ENCODE results near the gene ATF4. TPM values are rescaled to one million over a fixed set of nuclear protein-coding genes. Genes with fewer than 3 reads are reported as not detected.
"Not testable (repeated sequence)": the region's sequence is repeated elsewhere in the genome, so short reads cannot be mapped to it uniquely, and the experiment has no call there.

The ATF4 gene
- total and polyA plus RNA-seq, 9 donors = 212 to 611 (median 252) TPM

DNA sequence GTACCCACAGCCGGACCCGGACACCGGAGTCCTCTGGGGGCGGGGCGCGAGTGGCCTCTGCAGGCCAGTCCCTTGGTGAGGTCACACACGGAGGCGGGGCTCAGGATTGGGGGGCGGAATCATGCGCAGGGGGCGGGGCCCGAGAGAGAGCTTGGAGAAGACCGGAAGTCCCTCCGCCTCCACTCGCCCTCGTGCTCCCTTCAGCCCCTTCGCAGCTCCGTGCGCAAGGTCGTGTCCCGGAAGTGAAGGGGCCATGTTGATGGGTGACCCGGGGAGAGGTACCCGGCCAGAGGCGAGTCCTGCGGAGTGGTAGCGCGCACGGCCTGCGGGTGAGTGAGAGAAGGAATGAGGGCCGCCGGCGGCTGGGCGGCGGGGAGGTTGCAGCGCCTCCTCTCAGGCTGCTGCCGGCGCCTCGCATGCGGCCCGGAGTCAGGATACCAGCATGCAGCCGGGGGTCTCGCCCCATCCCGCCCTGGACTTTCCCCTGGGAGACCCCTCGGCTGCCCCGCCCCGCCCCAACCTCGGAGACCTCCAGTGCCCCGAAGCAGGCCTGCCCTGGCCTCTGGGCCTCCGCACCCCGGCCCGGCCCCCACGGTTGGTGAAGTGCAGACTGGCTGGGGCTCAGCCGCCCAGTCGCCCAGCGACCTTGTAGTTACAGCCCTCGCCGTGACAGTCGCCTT lies 18.1 kb upstream of the ATF4 start, which contains the start of gene MIEF1:
Gene MIEF1 (plus strand): TSS at position 182 of the 680 bp plus-strand sequence. CDS start 9,005 bp downstream, outside the sequence.
- H3K9me3 ChIP-seq = no peaks in the 10 kb centered on the region
- TF ChIP-seq, protein P1, sequence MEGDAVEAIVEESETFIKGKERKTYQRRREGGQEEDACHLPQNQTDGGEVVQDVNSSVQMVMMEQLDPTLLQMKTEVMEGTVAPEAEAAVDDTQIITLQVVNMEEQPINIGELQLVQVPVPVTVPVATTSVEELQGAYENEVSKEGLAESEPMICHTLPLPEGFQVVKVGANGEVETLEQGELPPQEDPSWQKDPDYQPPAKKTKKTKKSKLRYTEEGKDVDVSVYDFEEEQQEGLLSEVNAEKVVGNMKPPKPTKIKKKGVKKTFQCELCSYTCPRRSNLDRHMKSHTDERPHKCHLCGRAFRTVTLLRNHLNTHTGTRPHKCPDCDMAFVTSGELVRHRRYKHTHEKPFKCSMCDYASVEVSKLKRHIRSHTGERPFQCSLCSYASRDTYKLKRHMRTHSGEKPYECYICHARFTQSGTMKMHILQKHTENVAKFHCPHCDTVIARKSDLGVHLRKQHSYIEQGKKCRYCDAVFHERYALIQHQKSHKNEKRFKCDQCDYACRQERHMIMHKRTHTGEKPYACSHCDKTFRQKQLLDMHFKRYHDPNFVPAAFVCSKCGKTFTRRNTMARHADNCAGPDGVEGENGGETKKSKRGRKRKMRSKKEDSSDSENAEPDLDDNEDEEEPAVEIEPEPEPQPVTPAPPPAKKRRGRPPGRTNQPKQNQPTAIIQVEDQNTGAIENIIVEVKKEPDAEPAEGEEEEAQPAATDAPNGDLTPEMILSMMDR (IDR thresholded peaks at IDR 0.05) = no peak
- peak; percentile 50 for TF ChIP-seq POLR2A (IDR thresholded peaks at IDR 0.05)
- WGBS, 3 donors = 0 to 1% (median 0%) methylated on average over 45 to 58 of the region's 58 CpGs
- peak; percentile 96 to 98 (median 98) for DNase-seq
- peak within 1 kb of the TSS; percentile 95 for H3K4me3 ChIP-seq
- H3K27me3 ChIP-seq = no peaks in the 10 kb centered on the region
- no peaks in the 10 kb centered on the region for H3K36me3 ChIP-seq
- peaks cover 15% of the 10 kb centered on the region for H3K4me1 ChIP-seq (ENCODE audit: insufficient read depth)
- peak within 1 kb of the TSS; percentile 69 to 91 for H3K27ac ChIP-seq
- intact Hi-C loops (cut with DNase I) = loop anchor here in 3 of 4 donors (2.0 to 10.0 kb wide), 4 partner anchors 17 to 327 kb away; partner anchors contain the start of gene RPL3 (in 1 of the 3)

- no peaks in the 10 kb centered on the region for H3K27me3 ChIP-seq
- peak overlapping the region in 1 of 2 donors; percentile 69 for H3K27ac ChIP-seq
- no peaks in the 10 kb centered on the region for H3K36me3 ChIP-seq
- WGBS, 3 donors = 3 to 5% (median 3%) methylated on average over 18 of the region's 18 CpGs
- peaks cover 15% of the 10 kb centered on the region for H3K4me1 ChIP-seq (ENCODE audit: insufficient read depth)
- H3K9me3 ChIP-seq = no peaks in the 10 kb centered on the region
- no peak for TF ChIP-seq POLR2A (IDR thresholded peaks at IDR 0.05)
- peak overlapping the region; percentile 95 for H3K4me3 ChIP-seq
- intact Hi-C loops (cut with DNase I) = loop anchor here in 3 of 4 donors (2.0 to 10.0 kb wide), 4 partner anchors 16 to 328 kb away; partner anchors contain the start of gene RPL3 (in 1 of the 3)
- no peak for DNase-seq
These were observed 17.5 kb upstream of the ATF4 start for GRCh38 chr22:39502789-39503409.

GRCh38 chr22:39503630-39504029 lies 16.7 kb upstream of the ATF4 start:
- Histone ChIP-seq H3K9me3 (no peaks in the 10 kb centered on the region), H3K4me1 (ENCODE audit: insufficient read depth) (peaks cover 15% of the 10 kb centered on the region), H3K36me3 (no peaks in the 10 kb centered on the region), H3K27ac (no peak overlapping the region), H3K4me3 (no peak overlapping the region), H3K27me3 (no peaks in the 10 kb centered on the region)
- WGBS, 3 donors = 53 to 65% (median 61%) methylated on average over 6 of the region's 6 CpGs
- TF ChIP-seq POLR2A (IDR thresholded peaks at IDR 0.05) (no peak), EP300 (IDR thresholded peaks at IDR 0.05) (no peak)
- TF ChIP-seq, protein P1 (IDR thresholded peaks at IDR 0.05) = no peak
- intact Hi-C loops (cut with DNase I) = loop anchor here in 3 of 4 donors (2.0 to 10.0 kb wide), 4 partner anchors 15 to 329 kb away; partner anchors contain the start of gene RPL3 (in 1 of the 3)
- no peak for DNase-seq

- WGBS, 3 donors = 89 to 91% (median 90%) methylated on average over 16 of the region's 16 CpGs
- Histone ChIP-seq H3K9me3 (no peaks in the 10 kb centered on the region), H3K36me3 (no peaks in the 10 kb centered on the region), H3K27me3 (no peaks in the 10 kb centered on the region), H3K4me1 (ENCODE audit: insufficient read depth) (peaks cover 15% of the 10 kb centered on the region), H3K4me3 (no peak overlapping the region), H3K27ac (no peak overlapping the region)
- TF ChIP-seq POLR2A (IDR thresholded peaks at IDR 0.05) = no peak
- intact Hi-C loops (cut with DNase I) = loop anchor here in 3 of 4 donors (5.0 to 10.0 kb wide), 3 partner anchors 99 to 329 kb away; partner anchors contain the start of gene RPL3 (in 1 of the 3)
- no peak for DNase-seq
These were observed 16.3 kb upstream of the ATF4 start for GRCh38 chr22:39504071-39504470.

GRCh38 chr22:39507021-39507420 lies 13.3 kb upstream of the ATF4 start:
- intact Hi-C loops (cut with DNase I) = loop anchor here in 3 of 4 donors (10.0 kb wide), 2 partner anchors 102 to 332 kb away; no protein-coding TSS in a partner anchor
- WGBS, 3 donors = 70 to 85% (median 81%) methylated on average over 10 of the region's 10 CpGs
- not testable (repeated sequence) for H3K27me3 ChIP-seq; H3K4me3 ChIP-seq; H3K27ac ChIP-seq; DNase-seq; H3K9me3 ChIP-seq; H3K4me1 ChIP-seq (ENCODE audit: insufficient read depth); H3K36me3 ChIP-seq

Data from ovary (tissue), 9 donors.